DND-41 (cell line): ENCODE measurements around the gene VWA1.

ENCODE experiments used
- CTCF ChIP-seq: IDR thresholded peaks from 2 replicates; pipeline ENCODE4 v1.5.1; 2012; ENCODE audit warnings: borderline replicate concordance, low read length, moderate library complexity, mild to moderate bottlenecking; ENCODE audit not compliant: poor library complexity, severe bottlenecking; ENCODE audit errors: extremely low read depth
- EZH2 ChIP-seq: IDR thresholded peaks from 3 replicates; pipeline ENCODE4 v1.6.1; 2012; ENCODE audit warnings: borderline replicate concordance, low read depth, mild to moderate bottlenecking, moderate library complexity, low read length, inconsistent platforms; ENCODE audit not compliant: severe bottlenecking

GRCh38 chr1:1431845-1432273, 3.6 kb upstream of the VWA1 start:
- TF ChIP-seq CTCF (no peak), EZH2 (no peak)
